IPS-NIHi7 (cell line): ENCODE results near the gene COL21A1.

ENCODE experiments used
- DNase-seq: peaks from one replicate; pipeline ENCODE4 v3.0.0; 2012; ENCODE audit warnings: mixed read lengths; ENCODE audit errors: extremely low spot score

The COL21A1 gene

GRCh38 chr6:56188429-56188828 lies 59.0 kb downstream of the COL21A1 start:
- no peak for DNase-seq

- DNase-seq, result no peak
Observed at GRCh38 chr6:56187686-56188085, 59.7 kb downstream of the COL21A1 start.

DNA sequence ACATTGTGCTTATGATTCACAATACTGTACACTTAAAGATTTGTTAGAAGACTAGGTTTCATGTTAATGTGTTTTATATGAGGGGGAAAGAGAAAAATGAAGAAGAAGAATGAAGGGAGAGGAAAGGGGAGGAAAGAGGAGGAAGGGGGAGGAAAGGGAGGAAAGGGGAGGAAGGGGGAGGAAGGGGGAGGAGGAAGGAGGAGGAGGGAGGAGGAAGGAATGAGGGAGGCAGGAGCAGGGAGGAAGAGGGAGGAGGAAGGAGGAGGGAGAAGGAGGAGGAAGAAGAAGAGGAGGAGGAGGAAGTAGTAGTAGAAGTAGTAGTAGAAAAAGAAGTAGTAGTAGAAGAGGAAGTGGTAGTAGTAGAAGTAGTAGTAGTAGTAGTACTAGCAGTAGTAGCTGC lies 70.6 kb downstream of the COL21A1 start:
- DNase-seq, result no peak

DNA sequence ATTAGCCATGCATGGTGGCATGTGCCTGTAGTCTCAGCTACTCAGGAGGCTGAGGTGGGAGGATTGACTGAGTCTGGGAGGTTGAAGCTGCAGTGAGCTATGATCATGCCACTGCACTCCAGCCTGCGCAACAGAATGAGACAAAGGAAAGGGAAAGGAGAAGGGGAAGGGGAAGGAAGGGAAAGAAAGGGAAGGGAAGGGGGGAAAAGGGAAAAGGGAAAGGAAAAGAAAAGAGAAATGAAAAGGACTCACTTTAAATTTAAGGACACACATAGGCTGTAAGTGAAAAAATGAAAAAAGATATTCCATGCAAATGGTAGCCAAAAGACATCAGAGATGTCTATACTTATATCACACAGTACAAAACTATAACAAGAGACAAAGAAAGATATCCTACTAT lies 74.2 kb downstream of the COL21A1 start:
- DNase-seq, result no peak

GRCh38 chr6:56172144-56172543 lies 75.2 kb downstream of the COL21A1 start:
- no peak for DNase-seq

DNA sequence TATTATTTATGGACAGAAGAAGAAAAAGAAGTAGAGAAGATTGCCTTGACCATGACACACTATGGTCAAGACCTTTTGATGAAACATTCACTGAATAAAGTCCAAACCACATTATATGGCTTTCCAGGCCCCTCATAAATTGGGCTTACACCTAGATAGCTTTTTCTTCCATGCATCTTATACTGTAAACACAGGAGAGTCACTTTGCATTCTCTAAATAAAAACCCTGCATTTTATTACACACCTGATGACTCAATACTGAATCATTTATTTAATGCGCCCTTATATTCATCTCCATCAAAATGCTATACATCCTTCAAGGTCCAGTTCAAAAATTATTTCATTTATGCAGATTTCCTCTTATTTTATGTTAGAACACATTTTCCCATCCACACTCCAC lies 78.0 kb downstream of the COL21A1 start:
- DNase-seq, result no peak

DNA sequence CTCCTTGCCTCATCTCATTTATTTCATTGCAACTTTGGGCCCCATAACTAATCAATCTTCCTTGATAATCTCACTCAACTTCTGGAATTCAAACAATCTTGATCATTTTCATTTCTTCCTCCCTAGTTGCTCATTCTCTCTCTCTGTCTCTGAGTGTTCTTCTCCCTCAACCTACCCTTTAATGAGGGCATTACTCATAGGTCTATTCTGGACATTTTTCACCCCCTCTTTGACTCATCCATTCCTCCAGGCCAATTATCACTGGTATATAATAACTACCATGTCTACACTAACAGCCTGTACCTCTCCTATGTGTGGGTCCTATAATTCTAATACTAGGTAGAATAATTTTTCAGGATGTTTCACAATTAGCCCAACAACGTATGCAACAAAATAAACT lies 78.8 kb downstream of the COL21A1 start:
- DNase-seq, result no peak

DNA sequence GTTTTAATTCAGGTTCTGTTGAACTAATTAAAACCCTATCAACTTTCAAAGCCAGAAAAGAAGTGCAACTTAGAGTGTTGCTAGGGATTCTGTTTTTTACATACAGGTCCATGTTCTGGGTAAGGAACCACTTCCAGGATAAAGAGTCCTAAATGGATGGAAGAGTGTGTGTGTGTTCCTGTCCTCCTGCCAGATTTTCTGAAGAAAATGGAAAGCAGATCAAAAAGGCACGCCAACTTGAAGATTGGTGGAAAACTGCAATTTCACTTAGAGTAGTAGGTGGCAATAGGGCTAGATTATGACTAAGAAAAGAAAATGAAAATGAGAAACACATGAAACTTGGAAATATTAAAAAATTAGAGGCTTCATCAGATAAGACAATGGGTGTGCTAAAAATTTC lies 85.3 kb downstream of the COL21A1 start:
- DNase-seq, result no peak

- no peak for DNase-seq
Observed at GRCh38 chr6:56160489-56160888, 86.9 kb downstream of the COL21A1 start.

DNA sequence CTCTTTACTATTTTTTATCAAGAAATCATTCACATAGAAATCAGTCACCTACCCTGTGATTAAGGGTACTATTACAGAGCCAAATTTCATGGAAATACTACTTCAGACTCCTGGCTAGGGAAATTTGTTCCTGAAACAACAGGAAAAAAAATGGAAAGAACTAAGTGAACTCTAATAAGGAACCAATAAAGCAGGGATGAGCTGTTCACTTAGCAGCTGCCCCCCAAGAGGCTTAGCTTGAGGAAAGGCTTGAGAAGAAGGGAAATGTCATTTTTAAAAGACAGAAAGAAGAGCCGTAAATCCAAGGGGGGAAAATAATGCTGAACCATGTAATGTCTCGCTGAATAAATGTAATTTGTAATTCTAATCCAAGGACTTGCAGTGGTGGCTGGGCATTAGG lies 88.8 kb downstream of the COL21A1 start:
- no peak for DNase-seq

DNA sequence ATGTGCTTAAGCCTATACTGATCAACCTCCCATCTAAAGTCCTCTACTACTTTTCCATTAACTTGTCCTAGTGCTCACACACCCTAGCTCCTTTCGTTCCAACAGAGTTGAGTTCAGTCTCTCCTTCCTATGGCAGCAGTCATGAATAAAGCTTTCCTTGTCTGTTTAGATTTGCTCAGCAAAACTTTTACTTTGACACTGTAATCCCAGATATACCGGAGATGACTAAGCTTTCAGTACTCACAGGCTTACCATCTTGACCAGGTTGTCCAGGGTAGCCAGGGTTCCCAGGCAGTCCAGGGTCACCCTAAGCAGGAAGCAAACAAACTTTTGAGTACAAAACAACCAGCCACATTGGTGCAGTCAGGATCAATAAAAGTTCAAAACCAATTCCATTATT lies 90.7 kb downstream of the COL21A1 start:
- no peak for DNase-seq

DNA sequence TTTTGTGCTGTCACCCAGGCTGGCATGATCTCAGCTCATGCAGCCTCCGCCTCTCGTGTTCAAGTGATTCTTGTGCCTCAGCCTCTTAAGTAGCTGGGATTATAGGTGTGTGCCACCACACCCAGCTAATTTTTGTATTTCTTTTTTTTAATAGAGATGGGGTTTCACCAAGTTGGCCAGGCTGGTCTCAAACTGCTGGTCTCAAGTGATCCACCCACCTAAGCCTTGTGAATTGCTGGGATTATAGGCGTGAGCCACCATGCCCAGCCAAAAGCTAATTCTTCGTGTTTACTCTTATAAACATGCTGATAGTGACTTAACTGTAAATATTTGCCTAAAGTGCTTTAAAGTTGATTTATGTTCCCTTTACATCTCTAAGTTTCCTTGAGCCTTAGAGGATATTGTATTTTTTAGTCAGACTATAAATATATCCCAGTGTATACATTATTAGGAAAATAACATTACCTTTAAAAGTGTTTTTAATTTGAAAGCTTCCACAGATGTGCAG lies 91.7 kb downstream of the COL21A1 start:
- DNase-seq, result no peak

DNA sequence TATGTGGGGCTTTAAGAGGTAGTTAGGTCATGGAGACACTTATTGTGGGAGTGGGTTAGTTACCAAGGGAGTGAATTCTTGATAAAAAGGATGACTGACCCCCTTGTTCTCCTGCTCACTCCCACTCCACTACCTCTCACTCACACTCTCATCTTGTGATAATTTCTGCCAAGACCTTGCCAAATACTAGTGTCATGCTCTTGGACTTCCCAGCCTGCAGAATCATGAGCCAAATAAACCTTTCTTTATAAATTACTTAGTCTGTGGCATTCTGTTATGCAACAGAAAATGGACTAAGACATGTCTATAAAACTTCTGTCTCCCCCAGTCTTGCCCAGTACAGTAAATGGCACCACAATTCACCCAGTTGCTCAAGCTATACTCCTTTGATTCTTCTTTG lies 93.3 kb downstream of the COL21A1 start:
- no peak for DNase-seq

DNA sequence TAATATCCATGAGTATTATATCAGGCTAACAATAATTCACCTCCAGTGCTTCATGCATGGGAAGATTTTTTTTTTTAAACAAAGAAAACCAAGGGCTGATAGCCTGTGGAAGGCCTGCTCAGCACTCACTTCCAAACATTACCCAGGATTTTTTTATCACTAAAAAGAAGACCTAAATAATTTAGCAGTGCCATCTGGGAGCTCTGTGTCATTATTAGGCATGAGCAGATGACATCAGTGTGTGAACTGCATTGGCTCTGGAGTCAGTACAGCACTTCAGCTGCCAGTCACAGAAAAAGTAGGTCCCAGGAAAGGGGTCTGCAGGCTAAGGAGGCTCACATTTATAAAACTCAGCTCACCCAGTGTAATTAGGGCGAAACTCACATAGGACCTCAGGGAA lies 94.8 kb downstream of the COL21A1 start:
- DNase-seq, result no peak

DNA sequence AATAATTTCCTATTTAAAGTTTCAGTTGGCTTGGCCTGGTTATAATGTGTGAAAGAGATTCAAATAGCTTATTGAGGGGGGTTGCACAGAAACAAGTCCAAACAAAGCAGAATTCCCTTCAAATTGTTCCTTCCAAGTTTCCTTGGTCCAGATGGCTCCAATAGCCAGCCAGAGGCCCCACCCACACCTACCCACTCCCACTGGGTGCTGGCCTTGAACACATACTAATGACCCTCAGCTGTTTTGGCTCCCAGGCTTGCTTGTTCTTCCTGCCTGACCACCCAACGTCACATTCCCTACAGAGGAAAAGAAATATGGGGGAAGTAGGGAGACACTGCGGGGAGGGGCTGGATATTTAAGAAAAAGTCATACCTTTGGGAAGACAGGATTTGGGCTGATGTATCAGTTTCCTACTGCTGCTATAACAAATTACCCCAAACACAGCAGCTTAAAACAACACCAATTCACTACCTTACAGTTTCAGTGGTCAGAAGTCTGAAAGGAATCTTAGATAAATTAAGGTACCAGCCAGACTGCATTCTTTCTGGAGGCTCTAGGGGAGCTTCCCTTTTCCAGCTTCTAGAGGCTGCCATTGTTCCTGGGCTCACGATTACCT lies 95.7 kb downstream of the COL21A1 start:
- no peak for DNase-seq

GRCh38 chr6:56148488-56149186 lies 98.7 kb downstream of the COL21A1 start:
- DNase-seq, result no peak

GRCh38 chr6:56147766-56148165 lies 99.6 kb downstream of the COL21A1 start:
- no peak for DNase-seq

DNA sequence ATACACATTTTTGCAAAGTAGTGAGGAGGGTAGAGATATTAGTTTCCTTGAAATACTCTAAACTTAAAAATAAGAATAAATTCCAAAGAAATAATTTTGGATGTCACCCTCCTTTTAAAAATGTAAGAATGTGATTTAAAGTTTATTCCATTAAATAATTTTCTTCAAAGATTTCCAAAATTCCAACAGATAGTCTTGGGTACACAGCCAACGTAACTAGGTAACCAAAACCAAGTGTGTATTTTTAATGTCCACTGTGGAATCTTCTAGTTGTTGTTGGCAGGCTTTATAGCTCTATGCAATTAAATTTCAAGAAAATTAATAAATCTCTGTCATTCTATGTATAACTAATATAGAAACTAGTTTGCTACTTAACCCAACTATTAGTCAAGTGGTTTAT lies 101.3 kb downstream of the COL21A1 start:
- no peak for DNase-seq

DNA sequence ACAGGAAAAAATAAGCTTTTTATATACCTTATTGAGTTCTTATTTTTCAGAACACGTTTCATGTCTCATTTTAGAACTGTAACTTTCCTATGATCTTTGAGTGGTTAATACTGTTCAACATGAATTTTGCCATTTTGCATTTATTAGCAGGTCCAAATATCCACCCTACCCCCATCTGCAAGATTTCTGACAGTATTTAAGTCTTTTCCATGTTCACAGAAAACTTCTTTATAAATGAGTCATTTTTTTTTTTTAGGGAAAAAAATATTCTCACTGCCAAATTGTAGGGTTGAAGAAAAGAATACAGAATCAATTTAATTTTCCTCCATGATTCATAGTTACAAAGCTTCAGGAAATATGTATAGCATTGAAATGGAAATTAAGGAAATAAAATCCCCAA lies 101.8 kb downstream of the COL21A1 start:
- DNase-seq, result no peak

GRCh38 chr6:56144538-56145324 lies 102.6 kb downstream of the COL21A1 start:
- no peak for DNase-seq

DNA sequence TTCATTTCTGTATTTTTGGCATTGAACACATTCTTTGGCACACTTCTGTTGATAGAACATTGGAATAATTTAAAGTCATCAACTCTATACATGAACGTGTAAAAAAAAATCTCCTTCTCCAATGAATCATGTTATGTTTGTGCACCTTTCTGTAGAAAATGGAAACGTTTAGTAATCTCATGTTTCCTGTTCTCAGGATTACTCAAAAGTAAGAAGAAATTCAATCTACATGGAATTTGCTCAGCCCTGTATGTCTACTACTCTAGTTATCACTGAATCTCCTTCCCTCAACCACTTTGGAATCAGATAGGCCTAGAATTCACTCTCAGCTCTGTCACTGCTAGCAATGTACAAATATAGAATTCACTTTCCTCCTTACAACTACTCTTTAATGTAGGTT lies 103.6 kb downstream of the COL21A1 start:
- DNase-seq, result no peak

- DNase-seq, result no peak
Observed at GRCh38 chr6:56140090-56140489, 107.3 kb downstream of the COL21A1 start.

- no peak for DNase-seq
Observed at GRCh38 chr6:56115715-56116114, 131.7 kb downstream of the COL21A1 start.
